ENCODE measurements around the gene PLCB3. TPM values are rescaled to one million over a fixed set of nuclear protein-coding genes. Genes with fewer than 3 reads are reported as not detected.
"Not testable (repeated sequence)": the region's sequence is repeated elsewhere in the genome, so short reads cannot be mapped to it uniquely, and the experiment has no call there.

The PLCB3 gene
- total RNA-seq, 1 experiment from 2014 or later, result 137 TPM

- DNase-seq (ENCODE audit: low spot score), result no peak
Observed at GRCh38 chr11:64235437-64236161, 15.7 kb upstream of the PLCB3 start.

- peak; percentile 98 for DNase-seq (ENCODE audit: low spot score)
Observed at GRCh38 chr11:64237484-64237951, 13.8 kb upstream of the PLCB3 start.

- DNase-seq (ENCODE audit: low spot score), result no peak
Observed at GRCh38 chr11:64238076-64238475, 13.3 kb upstream of the PLCB3 start.

- DNase-seq (ENCODE audit: low spot score), result no peak
Observed at GRCh38 chr11:64238999-64239398, 12.3 kb upstream of the PLCB3 start.

- DNase-seq (ENCODE audit: low spot score), result no peak
Observed at GRCh38 chr11:64239662-64240434, 11.5 kb upstream of the PLCB3 start.

- DNase-seq (ENCODE audit: low spot score), result peak; percentile 99
Observed at GRCh38 chr11:64240435-64241240, 10.7 kb upstream of the PLCB3 start, which contains the start of gene FKBP2. FKBP2 (plus strand) TSS chr11:64241095; CDS start chr11:64242388, 1,293 bp downstream.

GRCh38 chr11:64241241-64241490 lies 10.2 kb upstream of the PLCB3 start:
- DNase-seq (ENCODE audit: low spot score), result peak; percentile 100

- peak; percentile 46 for DNase-seq (ENCODE audit: low spot score)
Observed at GRCh38 chr11:64241491-64242374, 9.6 kb upstream of the PLCB3 start.

- no peak for DNase-seq (ENCODE audit: low spot score)
Observed at GRCh38 chr11:64243236-64243854, 8.0 kb upstream of the PLCB3 start.

GRCh38 chr11:64244107-64244506 lies 7.2 kb upstream of the PLCB3 start:
- no peak for DNase-seq (ENCODE audit: low spot score)

- no peak for DNase-seq (ENCODE audit: low spot score)
Observed at GRCh38 chr11:64244966-64245365, 6.4 kb upstream of the PLCB3 start.

GRCh38 chr11:64245401-64245796 lies 5.9 kb upstream of the PLCB3 start:
- DNase-seq (ENCODE audit: low spot score), result no peak

- DNase-seq (ENCODE audit: low spot score), result peak; percentile 84
Observed at GRCh38 chr11:64245797-64246620, 5.3 kb upstream of the PLCB3 start.

GRCh38 chr11:64246621-64246870 lies 4.8 kb upstream of the PLCB3 start:
- DNase-seq (ENCODE audit: low spot score), result not testable (repeated sequence)

- peak; percentile 90 for DNase-seq (ENCODE audit: low spot score)
Observed at GRCh38 chr11:64246871-64247728, 4.2 kb upstream of the PLCB3 start, which contains the start of gene PPP1R14B. PPP1R14B (minus strand) TSS chr11:64246943; CDS start chr11:64246673, 270 bp downstream.

- DNase-seq (ENCODE audit: low spot score), result no peak
Observed at GRCh38 chr11:64247729-64248531, 3.4 kb upstream of the PLCB3 start.

- no peak for DNase-seq (ENCODE audit: low spot score)
Observed at GRCh38 chr11:64248578-64248977, 2.8 kb upstream of the PLCB3 start.

- no peak for DNase-seq (ENCODE audit: low spot score)
Observed at GRCh38 chr11:64249038-64249437, 2.3 kb upstream of the PLCB3 start.
